ENCODE measurements around the gene AMIGO2.

Gene AMIGO2

DNA sequence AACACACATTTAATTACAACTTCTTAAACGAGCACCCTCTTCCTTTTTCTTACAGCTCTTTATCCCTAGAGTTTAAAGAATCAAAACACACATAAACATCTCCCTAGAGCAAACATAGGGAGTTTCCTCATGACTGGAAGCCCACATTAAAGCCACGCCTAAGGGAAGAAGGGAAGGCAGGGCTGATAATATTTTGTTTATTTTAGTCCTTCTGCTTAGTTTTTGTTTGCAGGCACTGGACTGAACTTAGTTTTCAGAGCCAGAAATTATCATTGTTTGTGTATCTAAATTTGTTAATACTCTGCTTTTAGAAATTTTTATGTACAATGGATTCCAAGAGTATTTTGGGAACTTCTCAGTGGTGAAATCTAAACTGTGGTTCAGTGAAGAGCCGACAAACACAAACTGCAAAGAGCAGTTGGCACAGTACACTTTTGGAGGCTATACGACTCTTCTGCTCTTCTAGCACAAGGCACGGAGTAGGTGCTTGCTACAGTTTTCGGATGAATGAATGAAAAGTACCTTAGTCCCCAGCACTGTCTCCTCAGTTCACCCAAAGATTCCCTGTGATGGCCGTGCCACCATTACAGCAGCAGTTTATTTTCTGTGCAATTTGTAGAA is 17.6 kb upstream of the AMIGO2 start:
- DNase-seq: no peak

DNA sequence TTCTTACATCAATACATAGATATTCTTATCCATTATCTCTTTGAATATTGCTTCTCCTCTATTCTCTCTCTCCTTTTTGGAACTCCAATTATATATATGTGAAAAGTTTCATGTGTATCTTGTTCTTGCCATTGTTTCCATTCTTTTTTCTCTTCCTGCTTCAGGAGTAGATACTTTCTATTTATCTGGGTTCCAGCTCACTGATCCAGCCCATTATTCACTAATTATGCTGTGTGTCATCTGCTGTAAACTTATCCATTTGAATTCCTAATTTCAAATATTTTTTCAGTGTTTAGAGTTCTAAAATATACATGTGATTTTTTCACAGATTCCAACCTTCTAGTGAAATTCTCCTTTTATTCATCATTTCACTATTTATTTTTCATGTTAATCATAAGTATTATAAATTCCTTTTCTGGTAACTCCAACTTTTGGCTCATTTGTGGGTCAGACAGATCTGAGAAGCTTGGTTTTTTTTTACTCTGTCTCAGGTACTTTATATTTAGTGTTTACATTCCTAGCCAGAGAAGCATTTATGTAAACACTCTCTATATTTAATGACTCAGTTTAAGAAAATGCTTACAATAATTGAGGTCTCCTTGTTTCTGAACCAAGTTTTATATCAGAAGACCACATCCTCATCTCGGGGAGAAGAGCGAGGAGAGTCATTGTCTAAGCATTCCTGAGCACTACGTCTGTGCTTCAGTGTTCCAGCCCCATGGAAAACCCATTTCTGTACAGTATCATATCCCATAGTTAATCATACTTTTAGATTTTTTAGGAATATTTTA is 15.9 kb upstream of the AMIGO2 start:
- no peak for DNase-seq

- no peak for DNase-seq
These were observed 15.0 kb upstream of the AMIGO2 start for GRCh38 chr12:47094804-47095203.

GRCh38 chr12:47091009-47091408 is 11.2 kb upstream of the AMIGO2 start:
- DNase-seq: no peak

DNA sequence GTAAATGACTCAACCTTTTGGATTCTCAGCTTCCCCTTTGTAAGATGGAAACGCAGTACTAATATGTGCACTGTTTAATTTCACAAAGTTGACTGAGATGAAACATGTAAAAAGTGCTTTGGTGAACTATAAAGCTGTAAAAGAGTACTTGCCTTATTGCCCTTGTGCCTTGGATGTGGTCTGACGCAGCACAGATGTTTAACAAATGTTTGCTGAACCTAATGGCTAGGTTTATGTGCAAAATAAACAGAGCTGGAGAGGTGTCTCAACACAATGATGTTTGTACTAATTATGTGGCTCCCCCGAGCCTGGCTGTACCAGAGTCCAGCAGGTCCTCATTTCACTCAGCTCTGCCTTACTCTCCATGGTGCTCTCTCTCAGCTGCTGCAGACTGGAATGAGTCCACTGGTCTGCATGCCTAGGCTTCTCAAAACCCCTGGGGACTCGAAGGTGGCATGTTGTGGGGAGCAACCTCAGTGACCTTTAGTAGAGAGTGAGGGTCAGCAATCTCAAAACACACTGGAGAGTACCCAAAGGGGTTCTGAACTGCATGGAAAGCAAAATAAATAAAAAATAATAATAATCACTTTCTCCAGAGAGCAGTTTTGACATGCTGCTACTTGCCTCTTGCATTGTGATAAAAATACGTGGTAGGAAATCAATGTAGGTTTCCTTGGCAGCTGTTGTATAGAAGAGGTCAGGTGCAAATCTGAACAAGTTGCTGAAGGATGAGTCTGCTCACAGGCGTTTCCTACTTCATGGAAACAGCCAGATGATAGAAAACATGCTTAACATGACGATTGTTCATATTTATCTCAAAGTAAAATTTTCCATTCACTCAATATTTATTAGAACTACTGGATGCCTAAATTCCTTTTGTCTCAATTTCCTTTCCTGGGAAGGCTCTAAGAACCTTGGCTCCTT is 8.5 kb upstream of the AMIGO2 start:
- peak; percentile 100 for DNase-seq

DNA sequence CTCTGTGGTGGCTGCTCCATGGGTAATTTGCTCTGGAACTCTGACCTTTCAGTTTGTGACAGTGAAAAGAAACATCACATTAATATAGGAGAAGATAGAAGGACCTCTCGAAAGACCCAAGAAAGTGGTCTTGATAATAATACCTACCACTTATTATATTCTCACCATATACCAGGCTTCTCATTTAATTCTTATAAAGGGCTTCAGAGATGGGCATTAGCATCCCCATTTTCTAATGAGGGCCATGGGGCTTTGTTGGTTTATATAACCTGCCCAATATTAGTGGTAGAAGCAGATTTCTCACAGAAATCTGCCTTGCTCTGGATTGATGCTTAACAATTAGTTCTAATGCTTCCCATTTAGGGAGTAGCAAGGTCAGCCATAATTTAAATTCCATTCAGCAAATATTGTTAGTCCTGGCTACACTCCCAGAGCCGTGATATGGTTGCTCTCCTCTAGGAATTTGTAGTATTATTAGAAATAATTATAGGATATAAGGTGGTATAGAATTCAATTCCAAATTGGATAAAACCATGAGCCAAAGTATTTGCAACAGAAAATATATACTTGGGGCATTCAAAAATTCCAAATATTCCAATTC is 7.4 kb upstream of the AMIGO2 start:
- DNase-seq: peak; percentile 98

- peak; percentile 92 to 99 for DNase-seq
These were observed 6.1 kb upstream of the AMIGO2 start for GRCh38 chr12:47085815-47086252.

DNA sequence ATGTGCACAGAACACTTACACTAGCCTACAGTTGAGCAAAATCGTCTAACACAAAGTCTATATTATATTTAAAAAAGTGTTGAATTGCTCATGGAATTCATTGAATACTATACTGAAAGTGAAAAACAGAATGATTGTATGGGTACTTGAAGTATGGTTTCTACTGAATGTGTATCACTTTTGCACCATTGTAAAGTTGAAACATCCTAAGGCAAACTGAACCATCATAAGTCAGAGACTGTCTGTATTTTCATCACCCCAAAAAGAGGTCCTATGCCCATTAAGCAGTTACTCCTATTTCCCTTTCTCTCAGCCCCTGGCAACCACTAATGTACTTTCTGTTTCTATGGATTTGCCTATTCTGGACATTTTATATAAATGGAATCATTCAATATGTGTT is 4.4 kb upstream of the AMIGO2 start:
- DNase-seq: no peak

DNA sequence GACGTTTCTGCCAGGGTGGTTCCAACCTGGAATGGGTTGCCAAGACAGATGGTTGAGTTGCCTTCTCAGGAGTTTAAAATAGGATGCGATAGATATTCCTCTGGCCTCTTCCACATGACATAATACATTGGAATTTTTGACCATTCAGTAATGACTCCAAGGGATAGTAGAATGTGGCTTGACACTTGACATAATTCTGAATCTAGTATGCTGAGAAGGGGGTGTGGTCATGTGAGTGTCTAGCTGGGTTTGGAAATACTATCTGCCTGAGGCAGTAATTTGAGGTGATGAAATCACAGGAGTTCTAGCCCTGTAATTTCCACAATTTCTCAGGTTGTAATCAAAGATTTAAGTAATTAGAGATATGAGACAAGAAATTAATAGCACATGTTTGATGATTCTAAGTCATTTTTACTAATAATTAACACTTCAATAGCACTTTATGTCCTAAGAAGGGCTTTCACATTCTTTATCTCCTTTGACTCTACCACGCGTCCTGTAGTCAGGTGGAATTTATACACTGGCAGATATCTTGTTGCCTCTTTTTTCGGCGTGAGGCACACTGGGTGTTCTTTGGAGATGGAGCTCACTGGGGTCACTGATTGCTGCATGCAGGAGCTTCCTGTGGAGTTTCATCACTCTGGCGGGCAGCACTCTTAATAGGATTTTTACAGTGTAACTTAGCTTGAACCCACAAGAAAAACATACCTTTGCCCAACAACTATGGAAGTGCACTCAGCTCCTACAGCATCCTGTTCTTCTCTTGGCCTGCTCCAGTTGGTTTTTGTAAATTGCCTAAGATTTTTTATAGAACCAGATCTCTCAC is 3.2 kb upstream of the AMIGO2 start:
- DNase-seq: peak in 1 of 2 experiments; percentile 71

DNA sequence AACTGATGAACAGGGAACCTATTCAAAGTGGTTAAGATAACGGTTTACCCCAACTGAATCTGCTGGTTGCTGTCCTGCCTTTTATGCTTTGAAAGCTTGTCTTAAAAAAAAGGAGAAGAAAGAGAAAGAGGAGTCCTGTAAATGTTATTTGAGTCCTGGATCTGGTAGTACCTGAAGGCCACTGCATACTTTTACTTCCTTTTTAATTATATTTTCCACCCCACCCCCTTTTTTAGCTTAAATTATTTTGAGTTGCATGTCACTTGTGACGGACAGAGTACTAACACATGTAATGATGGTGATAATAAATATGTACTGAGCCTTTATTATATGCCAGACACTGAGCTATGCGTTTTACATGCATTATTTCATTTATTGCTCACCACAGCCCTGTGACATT is 2.5 kb upstream of the AMIGO2 start:
- no peak for DNase-seq

- peak; percentile 71 to 72 for DNase-seq
These were observed 1.2 kb upstream of the AMIGO2 start for GRCh38 chr12:47080725-47081502.

DNA sequence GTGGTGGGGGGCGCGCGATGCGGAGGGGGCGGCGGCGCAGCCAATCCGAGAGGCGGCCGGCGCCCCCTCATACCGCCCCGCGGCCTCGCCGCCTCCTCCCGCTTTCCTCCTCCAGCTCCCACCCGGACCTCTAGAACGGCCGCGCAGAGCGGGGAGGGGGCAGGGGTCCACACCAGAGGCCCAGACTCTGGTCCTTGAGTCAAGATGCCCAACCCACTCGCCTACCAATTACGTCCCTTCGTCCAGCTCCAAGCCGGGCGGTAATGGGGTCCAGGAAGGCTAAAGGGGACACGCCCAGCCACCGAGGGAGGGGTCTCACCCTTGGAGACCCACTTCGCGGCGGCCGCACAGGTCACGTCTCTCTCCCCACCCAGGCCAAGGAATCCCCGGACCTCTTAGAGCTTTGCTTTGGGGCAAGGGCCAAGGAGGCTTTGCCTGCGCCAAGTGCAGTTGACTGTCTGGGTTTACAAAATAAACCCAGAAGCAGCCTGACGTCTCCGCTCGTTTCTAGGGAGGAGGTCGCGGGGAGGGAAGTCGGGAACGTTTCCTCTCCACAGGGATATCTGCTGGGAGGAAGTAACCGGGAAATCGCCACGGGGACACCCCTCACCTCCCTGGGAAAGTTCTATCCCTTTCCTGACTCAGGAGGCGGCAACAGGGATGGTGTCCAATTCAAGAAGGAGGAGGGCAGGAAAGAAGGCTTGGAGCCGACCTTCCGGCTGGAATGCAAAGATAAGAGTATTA is 394 bp upstream of the AMIGO2 start:
- peak; percentile 80 to 89 for DNase-seq

- peak in 1 of 2 experiments; percentile 60 for DNase-seq
These were observed 859 bp downstream of the AMIGO2 start for GRCh38 chr12:47078733-47079467.

- DNase-seq: no peak
These were observed 1.7 kb downstream of the AMIGO2 start for GRCh38 chr12:47078086-47078395.

- no peak for DNase-seq
These were observed 2.3 kb downstream of the AMIGO2 start for GRCh38 chr12:47077206-47078085.

GRCh38 chr12:47075192-47076084 is 4.3 kb downstream of the AMIGO2 start:
- DNase-seq: no peak

GRCh38 chr12:47074757-47075156 is 5.0 kb downstream of the AMIGO2 start:
- no peak for DNase-seq

GRCh38 chr12:47073951-47074350 is 5.8 kb downstream of the AMIGO2 start:
- DNase-seq: no peak

Data from NCI-H1930 (cell line).